Thoracic aorta (tissue), 2 donors: ENCODE results near the gene GAS5. TPM values are rescaled to one million over a fixed set of nuclear protein-coding genes. Genes with fewer than 3 reads are reported as not detected.

ENCODE experiments used
- ATAC-seq: fragments of 150-250 bp; one replicate; pipeline ENCODE4 v1.8.0; 2017; ENCODE audit warnings: low read depth; ENCODE audit not compliant: insufficient number of reproducible peaks, low FRiP score
- DNase-seq: peaks from one replicate; pipeline ENCODE4 v3.0.0-alpha.2; 2020; ENCODE audit warnings: low spot score
- H3K27ac ChIP-seq, 2 donors: fragments of 200-600 bp; sonication (generic); 1 replicate in 1 of 2; 2 replicates in 1 of 2; pipeline ENCODE4 v1.5.1; 2016; ENCODE audit warnings: mild to moderate bottlenecking in 2 of 2, moderate library complexity in 2 of 2
- H3K27me3 ChIP-seq: fragments of 200-600 bp; sonication (generic); replicated peaks from 2 replicates; pipeline ENCODE4 v1.6.0; 2016; ENCODE audit warnings: mild to moderate bottlenecking; ENCODE audit not compliant: insufficient read depth
- H3K36me3 ChIP-seq: fragments of 200-600 bp; sonication (generic); one replicate; pipeline ENCODE4 v1.5.1; 2016
- H3K4me1 ChIP-seq, 2 donors: fragments of 200-600 bp; sonication (generic); 1 replicate in 1 of 2; 2 replicates in 1 of 2; pipeline versions ENCODE4 v1.5.1 to v1.6.0; 2016; ENCODE audit warnings: low read depth in 2 of 2, mild to moderate bottlenecking in 1 of 2; ENCODE audit not compliant: control insufficient read depth in 1 of 2
- H3K4me3 ChIP-seq: fragments of 200-600 bp; sonication (generic); 2 replicates; pipeline ENCODE4 v1.5.1; 2016; ENCODE audit warnings: mild to moderate bottlenecking
- H3K9me3 ChIP-seq: fragments of 200-600 bp; sonication (generic); 2 replicates; pipeline ENCODE4 v1.5.1; 2016
- CTCF ChIP-seq: fragments of 200-600 bp; sonication (generic); IDR thresholded peaks from one replicate; pipeline ENCODE4 v1.5.1; 2019; ENCODE audit warnings: antibody characterized with exemption
- total RNA-seq, 2 donors: library from RNA; depleted of rRNA; stranded (reverse); fragments of >200 nt; gene quantifications; one replicate each; pipeline versions ENCODE4 v1.1.0 to v1.2.3, GENCODE V29; 2016

Gene GAS5
- total RNA-seq, 2 donors from 2014 or later, result 120 to 294 TPM

GRCh38 chr1:173818459-173818858 is 49.3 kb downstream of the GAS5 start:
- Histone ChIP-seq H3K4me1 (peaks cover 4 to 5% of the 10 kb centered on the region in 2 donors), H3K4me3 (no peak overlapping the region), H3K36me3 (no peaks in the 10 kb centered on the region), H3K9me3 (no peaks in the 10 kb centered on the region), H3K27ac (no peak overlapping the region), H3K27me3 (no peaks in the 10 kb centered on the region)
- no peak for TF ChIP-seq CTCF
- ATAC-seq (no peak), DNase-seq (no peak)

Other genes with a start within 250 kb of the GAS5 start
- gene TEX50, start 232.7 kb downstream of the GAS5 start, total RNA-seq, result not detected
- not detected for gene ANKRD45, start 198.1 kb downstream of the GAS5 start, total RNA-seq
- gene KLHL20, start 153.0 kb downstream of the GAS5 start, total RNA-seq, result 10 to 100 TPM; 21.1 to 75.8 TPM
- 10 to 100 TPM in 1 of 2 donors, 1 to 10 TPM in 1; 9.2 to 10.0 TPM for gene DARS2, start 43.3 kb downstream of the GAS5 start, total RNA-seq
- gene CENPL, start 43.1 kb downstream of the GAS5 start, total RNA-seq, result 1 to 10 TPM; 1.5 to 3.3 TPM
- gene ZBTB37, start 391 bp upstream of the GAS5 start, total RNA-seq, result 10 to 100 TPM in 1 of 2 donors, 1 to 10 TPM in 1; 8.8 to 14.3 TPM
- gene SERPINC1, start 49.3 kb upstream of the GAS5 start, total RNA-seq, result not detected
- 10 to 100 TPM; 25.3 to 41.5 TPM for gene RC3H1, start 154.4 kb upstream of the GAS5 start, total RNA-seq